ENCODE data around the gene LHFPL3.

LHFPL3 gene

GRCh38 chr7:104357166-104357565 lies 28.8 kb downstream of the LHFPL3 start:
- H3K4me3 ChIP-seq (ENCODE audit: low read length in 2 of 2), result no peak overlapping the region
- H3K79me1 ChIP-seq (ENCODE audit: low read depth, low read length), result no peaks in the 10 kb centered on the region
- H3K36me3 ChIP-seq (replicated peaks in 1 of 2; ENCODE audit: control insufficient read depth in 2 of 2, insufficient read depth in 2 of 2, low read length in 2 of 2), result no peaks in the 10 kb centered on the region
- H3K27me3 ChIP-seq (ENCODE audit: control insufficient read depth in 3 of 3, insufficient read depth in 3 of 3, low read depth in 1 of 3, low read length in 3 of 3), result peaks cover 0 to 2% (median 0%) of the 10 kb centered on the region in 3 experiments
- no peak overlapping the region for H2AFZ ChIP-seq (ENCODE audit: low read length)
- no peak overlapping the region for H3K4me2 ChIP-seq (ENCODE audit: insufficient read depth, low read length, poor library complexity, severe bottlenecking)
- H2AK5ac ChIP-seq (ENCODE audit: low read depth, low read length), result no peak overlapping the region
- no peak overlapping the region for H3K4ac ChIP-seq (ENCODE audit: low read length)
- no peak overlapping the region for H3K9ac ChIP-seq (ENCODE audit: low read depth, low read length, poor library complexity)
- no CpG with 5 or more reads among the region's 4 CpGs for WGBS, 2 donors (ENCODE audit: extremely low coverage in 2 of 2, insufficient read length in 2 of 2, insufficient replicate concordance in 1 of 2)
- H3K14ac ChIP-seq (ENCODE audit: low read length), result no peak overlapping the region
- H2BK120ac ChIP-seq (ENCODE audit: low read depth, low read length), result no peak overlapping the region
- H4K91ac ChIP-seq (ENCODE audit: low read depth, low read length, poor library complexity), result no peak overlapping the region
- no peaks in the 10 kb centered on the region for H3K4me1 ChIP-seq (ENCODE audit: control insufficient read depth in 2 of 2, insufficient read depth in 1 of 2, low read depth in 1 of 2, low read length in 2 of 2)
- H3K27ac ChIP-seq (replicated peaks; ENCODE audit: low read length), result no peak overlapping the region
- H3K23ac ChIP-seq (ENCODE audit: low read depth, low read length, poor library complexity), result no peak overlapping the region
- H4K8ac ChIP-seq (ENCODE audit: low read depth, low read length), result no peak overlapping the region
- H2BK15ac ChIP-seq (ENCODE audit: low read length), result no peak overlapping the region
- no peak overlapping the region for H2BK5ac ChIP-seq (ENCODE audit: low read length)
- no peak for DNase-seq (ENCODE audit: low spot score)
- no peak overlapping the region for H3K18ac ChIP-seq (ENCODE audit: low read length)
- no peaks in the 10 kb centered on the region for H3K9me3 ChIP-seq (replicated peaks in 1 of 2; ENCODE audit: control insufficient read depth in 2 of 2, insufficient read depth in 1 of 2, low read depth in 1 of 2, low read length in 2 of 2)
- no peak overlapping the region for H2BK12ac ChIP-seq (ENCODE audit: low read length)

DNA sequence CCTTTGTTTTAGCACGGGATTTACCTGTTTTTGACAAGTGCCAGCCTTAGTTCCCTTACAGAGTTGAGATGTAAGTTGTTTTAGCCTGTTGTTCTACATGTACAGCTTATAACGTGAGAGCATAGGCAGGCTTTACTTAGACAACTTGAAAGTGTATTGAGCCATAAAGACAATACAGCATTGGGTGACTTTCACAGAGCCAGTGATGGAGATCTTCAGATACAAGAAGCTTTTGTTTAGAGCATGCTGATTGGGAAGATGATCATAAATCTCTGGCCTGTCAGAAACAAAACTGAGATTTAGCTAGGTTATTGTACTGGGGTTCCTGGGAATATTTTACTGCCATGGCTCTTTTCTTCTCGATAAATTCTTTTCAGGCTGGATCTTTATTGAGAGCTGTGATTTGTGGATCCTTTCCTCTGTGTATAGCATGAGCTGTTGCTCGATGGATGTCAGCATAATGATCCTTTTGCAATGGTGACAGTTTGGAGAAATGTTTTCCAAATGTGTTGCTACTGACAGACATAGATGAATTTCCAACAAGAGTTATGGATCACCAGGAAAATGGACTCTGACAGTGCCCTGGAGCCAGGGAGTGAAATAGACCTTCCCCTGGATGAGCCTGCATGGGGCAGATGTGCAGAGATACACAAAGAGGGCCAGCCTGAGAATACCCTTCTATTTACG lies 30.2 kb downstream of the LHFPL3 start:
- Histone ChIP-seq H4K91ac (ENCODE audit: low read depth, low read length, poor library complexity) (no peak overlapping the region), H3K9ac (ENCODE audit: low read depth, low read length, poor library complexity) (no peak overlapping the region)
- no CpG with 5 or more reads among the region's 5 CpGs for WGBS, 2 donors (ENCODE audit: extremely low coverage in 2 of 2, insufficient read length in 2 of 2, insufficient replicate concordance in 1 of 2)

GRCh38 chr7:104362756-104363155 lies 34.4 kb downstream of the LHFPL3 start:
- no peaks in the 10 kb centered on the region for H3K9me3 ChIP-seq (replicated peaks in 1 of 2; ENCODE audit: control insufficient read depth in 2 of 2, insufficient read depth in 1 of 2, low read depth in 1 of 2, low read length in 2 of 2)
- H2BK15ac ChIP-seq (ENCODE audit: low read length), result no peak overlapping the region
- DNase-seq (ENCODE audit: low spot score), result no peak
- no peak overlapping the region for H3K18ac ChIP-seq (ENCODE audit: low read length)
- no CpG with 5 or more reads among the region's 1 CpG for WGBS, 2 donors (ENCODE audit: extremely low coverage in 2 of 2, insufficient read length in 2 of 2, insufficient replicate concordance in 1 of 2)
- H4K8ac ChIP-seq (ENCODE audit: low read depth, low read length), result no peak overlapping the region
- H2AFZ ChIP-seq (ENCODE audit: low read length), result no peak overlapping the region
- no peak overlapping the region for H3K4ac ChIP-seq (ENCODE audit: low read length)
- H2BK12ac ChIP-seq (ENCODE audit: low read length), result no peak overlapping the region
- H3K27me3 ChIP-seq (ENCODE audit: control insufficient read depth in 3 of 3, insufficient read depth in 3 of 3, low read depth in 1 of 3, low read length in 3 of 3), result peaks cover 0 to 2% (median 0%) of the 10 kb centered on the region in 3 experiments
- H3K4me2 ChIP-seq (ENCODE audit: insufficient read depth, low read length, poor library complexity, severe bottlenecking), result no peak overlapping the region
- no peak overlapping the region for H3K4me3 ChIP-seq (ENCODE audit: low read length in 2 of 2)
- no peak overlapping the region for H4K91ac ChIP-seq (ENCODE audit: low read depth, low read length, poor library complexity)
- no peak overlapping the region for H3K14ac ChIP-seq (ENCODE audit: low read length)
- no peaks in the 10 kb centered on the region for H3K36me3 ChIP-seq (replicated peaks in 1 of 2; ENCODE audit: control insufficient read depth in 2 of 2, insufficient read depth in 2 of 2, low read length in 2 of 2)
- no peak overlapping the region for H3K23ac ChIP-seq (ENCODE audit: low read depth, low read length, poor library complexity)
- no peak overlapping the region for H2BK120ac ChIP-seq (ENCODE audit: low read depth, low read length)
- no peak overlapping the region for H3K9ac ChIP-seq (ENCODE audit: low read depth, low read length, poor library complexity)
- H2AK5ac ChIP-seq (ENCODE audit: low read depth, low read length), result no peak overlapping the region
- H3K4me1 ChIP-seq (ENCODE audit: control insufficient read depth in 2 of 2, insufficient read depth in 1 of 2, low read depth in 1 of 2, low read length in 2 of 2), result no peaks in the 10 kb centered on the region
- no peaks in the 10 kb centered on the region for H3K79me1 ChIP-seq (ENCODE audit: low read depth, low read length)
- no peak overlapping the region for H3K27ac ChIP-seq (replicated peaks; ENCODE audit: low read length)
- no peak overlapping the region for H2BK5ac ChIP-seq (ENCODE audit: low read length)

More for the DNA sequence above, 30.2 kb downstream of the LHFPL3 start:
- H3K14ac ChIP-seq (ENCODE audit: low read length), result no peak overlapping the region
- H3K79me1 ChIP-seq (ENCODE audit: low read depth, low read length), result no peaks in the 10 kb centered on the region
- H3K4me1 ChIP-seq (ENCODE audit: control insufficient read depth in 2 of 2, insufficient read depth in 1 of 2, low read depth in 1 of 2, low read length in 2 of 2), result no peaks in the 10 kb centered on the region
- no peak overlapping the region for H3K27ac ChIP-seq (replicated peaks; ENCODE audit: low read length)
- H3K36me3 ChIP-seq (replicated peaks in 1 of 2; ENCODE audit: control insufficient read depth in 2 of 2, insufficient read depth in 2 of 2, low read length in 2 of 2), result no peaks in the 10 kb centered on the region
- DNase-seq (ENCODE audit: low spot score), result no peak
- H3K4me3 ChIP-seq (ENCODE audit: low read length in 2 of 2), result no peak overlapping the region
- H2BK15ac ChIP-seq (ENCODE audit: low read length), result no peak overlapping the region
- no peak overlapping the region for H3K23ac ChIP-seq (ENCODE audit: low read depth, low read length, poor library complexity)
- no peaks in the 10 kb centered on the region for H3K9me3 ChIP-seq (replicated peaks in 1 of 2; ENCODE audit: control insufficient read depth in 2 of 2, insufficient read depth in 1 of 2, low read depth in 1 of 2, low read length in 2 of 2)
- no peak overlapping the region for H3K4ac ChIP-seq (ENCODE audit: low read length)
- H2BK120ac ChIP-seq (ENCODE audit: low read depth, low read length), result no peak overlapping the region
- no peak overlapping the region for H3K4me2 ChIP-seq (ENCODE audit: insufficient read depth, low read length, poor library complexity, severe bottlenecking)
- peaks cover 0 to 2% (median 0%) of the 10 kb centered on the region in 3 experiments for H3K27me3 ChIP-seq (ENCODE audit: control insufficient read depth in 3 of 3, insufficient read depth in 3 of 3, low read depth in 1 of 3, low read length in 3 of 3)
- H2BK5ac ChIP-seq (ENCODE audit: low read length), result no peak overlapping the region
- no peak overlapping the region for H4K8ac ChIP-seq (ENCODE audit: low read depth, low read length)
- H2BK12ac ChIP-seq (ENCODE audit: low read length), result no peak overlapping the region
- H2AFZ ChIP-seq (ENCODE audit: low read length), result no peak overlapping the region
- no peak overlapping the region for H2AK5ac ChIP-seq (ENCODE audit: low read depth, low read length)
- no peak overlapping the region for H3K18ac ChIP-seq (ENCODE audit: low read length)

- Histone ChIP-seq H3K14ac (ENCODE audit: low read length) (no peak overlapping the region), H3K18ac (ENCODE audit: low read length) (no peak overlapping the region), H3K4me1 (ENCODE audit: control insufficient read depth in 2 of 2, insufficient read depth in 1 of 2, low read depth in 1 of 2, low read length in 2 of 2) (peaks cover 0 to under 1% of the 10 kb centered on the region in 2 donors), H3K27ac (replicated peaks; ENCODE audit: low read length) (no peak overlapping the region), H2BK15ac (ENCODE audit: low read length) (no peak overlapping the region), H3K27me3 (ENCODE audit: control insufficient read depth in 3 of 3, insufficient read depth in 3 of 3, low read depth in 1 of 3, low read length in 3 of 3) (peaks cover 0 to 2% (median 0%) of the 10 kb centered on the region in 3 experiments), H3K9me3 (replicated peaks in 1 of 2; ENCODE audit: control insufficient read depth in 2 of 2, insufficient read depth in 1 of 2, low read depth in 1 of 2, low read length in 2 of 2) (no peaks in the 10 kb centered on the region), H3K9ac (ENCODE audit: low read depth, low read length, poor library complexity) (no peak overlapping the region), H2AFZ (ENCODE audit: low read length) (no peak overlapping the region), H3K4ac (ENCODE audit: low read length) (no peak overlapping the region), H2BK5ac (ENCODE audit: low read length) (no peak overlapping the region), H2BK120ac (ENCODE audit: low read depth, low read length) (no peak overlapping the region), H3K79me1 (ENCODE audit: low read depth, low read length) (no peaks in the 10 kb centered on the region), H3K36me3 (replicated peaks in 1 of 2; ENCODE audit: control insufficient read depth in 2 of 2, insufficient read depth in 2 of 2, low read length in 2 of 2) (no peaks in the 10 kb centered on the region), H3K4me3 (ENCODE audit: low read length in 2 of 2) (no peak overlapping the region), H2AK5ac (ENCODE audit: low read depth, low read length) (no peak overlapping the region), H3K4me2 (ENCODE audit: insufficient read depth, low read length, poor library complexity, severe bottlenecking) (no peak overlapping the region), H4K8ac (ENCODE audit: low read depth, low read length) (no peak overlapping the region), H2BK12ac (ENCODE audit: low read length) (no peak overlapping the region), H4K91ac (ENCODE audit: low read depth, low read length, poor library complexity) (no peak overlapping the region), H3K23ac (ENCODE audit: low read depth, low read length, poor library complexity) (no peak overlapping the region)
- DNase-seq (ENCODE audit: low spot score), result no peak
- WGBS, 2 donors (ENCODE audit: extremely low coverage in 2 of 2, insufficient read length in 2 of 2, insufficient replicate concordance in 1 of 2), result no CpG with 5 or more reads among the region's 5 CpGs
These were observed 35.0 kb downstream of the LHFPL3 start for GRCh38 chr7:104363355-104363754.

All from neuronal stem cell (in vitro differentiated cells).